ENCODE measurements around the gene STXBP5.

- TF ChIP-seq EZH2 (IDR thresholded peaks at IDR 0.05; ENCODE audit: insufficient read depth, poor library complexity, severe bottlenecking) (no peak), EZH2phosphoT487 (IDR thresholded peaks at IDR 0.05; ENCODE audit: insufficient read depth, low read depth) (no peak)
Measured at GRCh38 chr6:147389463-147389862, 185.2 kb downstream of the STXBP5 start.

All from GM23248 (cell line).